D721Med (cell line): ENCODE data around the gene LAMA4.

Experiments
- DNase-seq: peaks from one replicate; pipeline ENCODE4 v3.0.0; 2011; ENCODE audit warnings: low spot score; ENCODE audit not compliant: insufficient read length
- FAIRE-seq: peaks from 2 replicates; lab custom pipeline; 2011; peaks lifted over from hg19 to GRCh38; lab: Jason Lieb, UNC
- TF ChIP-seq, protein P1 (sequence below): IDR thresholded peaks from 2 replicates; pipeline ENCODE4 v1.5.1; 2012; ENCODE audit warnings: mild to moderate bottlenecking, control low read depth; ENCODE audit not compliant: insufficient read depth; ENCODE audit errors: missing control alignments

Gene LAMA4

DNA sequence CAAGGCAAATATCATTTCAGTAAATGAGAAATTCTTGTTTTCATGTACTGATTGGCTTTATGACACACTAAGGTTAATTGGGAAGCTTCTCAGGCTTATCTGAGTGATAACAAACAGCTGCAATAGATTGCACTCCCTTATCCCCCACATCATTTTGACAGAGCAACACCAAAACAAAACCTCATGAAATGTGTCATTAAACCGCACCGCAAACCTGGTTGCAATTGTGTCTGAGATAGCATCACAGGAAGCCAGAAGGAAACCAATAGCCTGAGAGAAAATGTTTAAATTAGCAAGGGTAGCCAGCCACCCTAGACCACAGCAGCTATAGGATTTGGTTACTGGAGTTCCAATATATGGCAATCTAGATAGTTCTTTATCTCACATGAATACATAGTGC lies 31.6 kb upstream of the LAMA4 start:
- FAIRE-seq = no peak
- TF ChIP-seq, protein P1, sequence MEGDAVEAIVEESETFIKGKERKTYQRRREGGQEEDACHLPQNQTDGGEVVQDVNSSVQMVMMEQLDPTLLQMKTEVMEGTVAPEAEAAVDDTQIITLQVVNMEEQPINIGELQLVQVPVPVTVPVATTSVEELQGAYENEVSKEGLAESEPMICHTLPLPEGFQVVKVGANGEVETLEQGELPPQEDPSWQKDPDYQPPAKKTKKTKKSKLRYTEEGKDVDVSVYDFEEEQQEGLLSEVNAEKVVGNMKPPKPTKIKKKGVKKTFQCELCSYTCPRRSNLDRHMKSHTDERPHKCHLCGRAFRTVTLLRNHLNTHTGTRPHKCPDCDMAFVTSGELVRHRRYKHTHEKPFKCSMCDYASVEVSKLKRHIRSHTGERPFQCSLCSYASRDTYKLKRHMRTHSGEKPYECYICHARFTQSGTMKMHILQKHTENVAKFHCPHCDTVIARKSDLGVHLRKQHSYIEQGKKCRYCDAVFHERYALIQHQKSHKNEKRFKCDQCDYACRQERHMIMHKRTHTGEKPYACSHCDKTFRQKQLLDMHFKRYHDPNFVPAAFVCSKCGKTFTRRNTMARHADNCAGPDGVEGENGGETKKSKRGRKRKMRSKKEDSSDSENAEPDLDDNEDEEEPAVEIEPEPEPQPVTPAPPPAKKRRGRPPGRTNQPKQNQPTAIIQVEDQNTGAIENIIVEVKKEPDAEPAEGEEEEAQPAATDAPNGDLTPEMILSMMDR = no peak
- DNase-seq = no peak

DNA sequence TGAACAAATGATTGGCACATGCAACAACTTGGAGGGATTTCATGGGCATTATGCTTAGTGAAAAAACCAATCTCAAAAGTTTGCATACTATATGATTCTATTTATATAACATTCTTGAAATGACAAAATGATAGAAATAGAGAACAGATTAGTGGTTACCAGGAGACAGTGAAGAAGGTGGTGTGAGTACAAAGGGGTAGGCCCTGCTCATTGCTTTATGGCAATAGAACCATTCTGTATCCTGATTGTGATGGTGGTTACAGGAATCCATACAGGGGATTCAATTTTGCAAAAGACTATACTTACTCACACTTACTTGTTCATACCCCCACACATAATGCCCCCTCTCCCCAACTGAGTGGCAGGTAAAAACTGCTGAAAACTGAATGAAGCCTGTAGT lies 30.2 kb upstream of the LAMA4 start:
- TF ChIP-seq, protein P1 = no peak
- FAIRE-seq = no peak
- DNase-seq = no peak

DNA sequence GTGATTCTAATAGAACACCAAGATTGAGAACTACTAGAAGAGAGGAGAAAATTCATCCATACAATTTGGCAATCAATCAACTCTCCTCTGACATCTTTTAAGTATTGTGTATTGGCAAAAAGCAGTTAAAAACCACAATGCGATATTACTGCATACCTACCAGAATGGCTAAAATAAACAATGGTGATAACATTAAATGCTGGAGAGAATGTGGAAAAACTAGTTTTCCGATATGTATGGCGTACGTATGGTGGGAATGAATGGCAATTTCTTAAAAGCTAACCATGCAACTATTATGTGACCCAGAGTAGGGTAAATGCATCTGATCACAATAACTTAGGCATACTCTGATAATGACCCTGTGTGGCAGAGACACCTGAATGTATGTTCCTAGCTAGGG lies 29.3 kb upstream of the LAMA4 start:
- TF ChIP-seq, protein P1 = no peak
- DNase-seq (no peak), FAIRE-seq (no peak)

DNA sequence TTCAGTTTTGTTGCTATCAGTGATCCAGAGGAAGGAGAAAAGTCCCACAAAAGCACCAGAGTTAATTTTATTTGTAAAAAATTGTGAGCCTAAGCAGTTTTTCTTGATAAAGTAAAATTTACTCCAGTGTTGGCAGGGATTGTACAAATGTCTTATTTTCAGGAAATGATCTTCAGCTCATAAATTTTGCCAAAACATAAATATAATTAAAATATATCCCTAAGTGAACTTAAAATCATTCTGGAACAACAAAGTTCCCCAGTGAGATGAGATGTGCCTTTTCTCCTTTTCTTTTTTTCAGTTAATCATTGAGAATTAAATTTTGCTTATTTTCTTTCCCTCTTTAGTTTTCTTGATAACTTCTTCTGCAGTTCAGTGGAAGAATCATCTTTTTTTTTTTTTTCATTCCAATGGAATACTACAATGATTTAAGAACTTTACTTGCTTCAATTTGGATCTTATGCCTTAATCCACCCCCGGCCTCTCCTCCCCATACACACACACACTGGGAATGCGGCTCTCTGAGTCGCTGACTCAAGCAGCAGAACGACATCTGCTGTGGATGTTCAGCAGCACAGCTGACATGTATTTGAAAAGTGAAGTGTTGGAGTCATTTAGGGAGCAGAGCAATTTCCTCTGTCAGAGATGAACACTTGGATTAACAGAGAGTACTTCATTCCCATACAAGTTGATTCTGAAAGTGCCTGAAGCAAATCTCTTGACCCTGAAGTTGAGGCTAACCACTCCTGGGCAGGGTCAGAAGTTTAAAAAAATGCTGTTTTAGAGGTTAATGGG lies 27.7 kb upstream of the LAMA4 start:
- no peak for FAIRE-seq
- DNase-seq = no peak

DNA sequence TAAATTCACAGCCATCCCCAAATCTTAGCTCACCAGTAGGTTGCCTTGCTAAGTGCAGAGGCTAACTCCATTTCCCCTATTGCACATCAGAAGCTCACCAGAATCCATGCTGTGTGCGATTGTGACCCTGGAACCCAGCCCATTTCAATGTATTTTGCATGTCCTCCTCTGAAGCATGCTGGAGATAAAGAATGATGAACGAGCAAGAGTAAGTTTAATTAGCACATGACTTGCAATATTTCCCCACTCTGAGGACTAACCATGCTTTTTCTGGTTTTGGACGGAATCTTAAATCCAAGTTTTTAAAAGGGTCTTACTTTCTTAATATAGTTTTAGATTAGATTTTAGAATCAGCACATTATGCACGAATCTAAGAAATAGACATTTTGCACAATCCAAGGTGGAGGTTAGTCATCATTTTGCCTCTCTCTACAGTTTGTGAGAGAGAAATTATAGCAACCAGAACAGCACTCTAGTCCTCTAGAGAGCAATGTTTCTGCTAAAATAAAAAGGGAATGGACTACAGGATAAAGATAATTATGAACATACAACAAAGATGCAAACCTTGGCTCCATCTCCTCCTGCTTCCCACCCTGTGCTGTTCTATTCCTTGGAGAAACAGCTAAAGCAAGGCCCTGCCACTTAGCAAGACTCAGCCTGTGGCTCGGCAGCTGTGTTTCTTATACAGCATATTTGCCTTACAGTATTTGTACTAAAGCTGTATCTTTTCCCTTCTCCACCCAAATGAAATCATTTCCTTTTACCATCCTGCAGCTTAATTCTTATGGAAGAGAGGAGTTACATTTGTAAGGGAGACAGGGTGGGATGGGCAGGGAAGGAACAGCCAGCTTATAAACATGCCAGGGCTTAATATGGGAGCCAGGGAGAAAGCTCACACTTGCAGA lies 24.9 kb upstream of the LAMA4 start:
- FAIRE-seq (no peak), DNase-seq (no peak)
- TF ChIP-seq, protein P1 = no peak

More for the DNA sequence above, 27.7 kb upstream of the LAMA4 start:
- TF ChIP-seq, protein P1 = no peak

DNA sequence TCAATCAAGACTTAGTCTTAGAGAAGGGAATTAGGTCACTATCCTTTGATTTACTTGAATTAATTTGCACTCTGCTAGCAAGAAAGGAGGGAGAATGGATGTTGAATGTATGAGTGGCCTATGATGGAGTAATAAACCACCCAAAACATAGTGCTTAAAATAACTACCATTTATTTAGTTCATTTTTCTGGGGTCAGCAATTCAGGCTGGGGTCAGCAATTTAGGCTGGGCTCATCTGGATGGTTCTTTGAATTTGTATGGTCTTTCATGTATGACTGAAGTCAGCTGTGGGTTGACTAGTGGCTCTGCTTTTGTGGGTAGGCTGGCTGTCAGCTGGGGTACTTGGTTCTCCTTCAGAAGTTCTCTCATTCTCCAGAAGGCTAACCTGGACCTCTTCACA lies 21.0 kb upstream of the LAMA4 start:
- FAIRE-seq = no peak
- DNase-seq = no peak
- TF ChIP-seq, protein P1 = no peak
